Measurements from ENCODE around the gene MGMT. TPM values are rescaled to one million over a fixed set of nuclear protein-coding genes. Genes with fewer than 3 reads are reported as not detected.

MGMT gene
- polyA plus RNA-seq, 1 of the 3 experiments (the other 2 are of a cell fraction) = 10.8 TPM

DNA sequence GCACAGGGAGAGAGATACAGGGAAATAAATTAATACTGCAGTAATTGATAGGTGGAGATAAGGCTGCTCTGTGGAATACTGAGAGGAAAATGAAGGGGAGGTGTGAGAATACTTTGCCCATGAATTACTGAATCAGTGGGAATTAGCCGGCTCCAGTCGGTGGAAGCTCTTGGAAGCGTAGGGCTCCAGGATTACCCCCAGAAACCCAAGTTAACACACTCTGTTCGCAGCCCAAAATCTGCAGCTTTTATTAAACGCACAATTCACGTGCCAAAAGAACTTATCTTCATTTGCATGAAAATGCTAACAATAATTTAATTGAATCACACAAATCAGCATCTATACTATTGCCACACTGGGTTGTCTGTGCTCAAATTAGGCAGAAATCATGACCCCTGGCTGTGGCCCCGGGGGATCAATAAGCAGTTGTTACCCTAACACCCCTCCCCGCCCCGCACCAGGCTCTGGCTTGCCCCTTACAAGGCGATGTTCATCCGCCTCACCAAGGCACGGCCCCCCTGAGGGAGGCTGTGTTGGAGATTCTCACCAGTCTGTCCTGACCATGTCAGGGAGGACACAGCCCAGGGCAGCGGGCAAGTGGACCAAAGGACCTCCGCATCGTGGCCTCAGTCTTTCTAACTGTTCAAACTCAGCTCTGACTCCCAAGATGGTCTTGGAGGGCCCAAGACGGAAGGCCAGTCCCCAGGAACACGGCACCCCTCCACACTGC is 48.4 kb upstream of the MGMT start:
- DNase-seq = no peak

DNA sequence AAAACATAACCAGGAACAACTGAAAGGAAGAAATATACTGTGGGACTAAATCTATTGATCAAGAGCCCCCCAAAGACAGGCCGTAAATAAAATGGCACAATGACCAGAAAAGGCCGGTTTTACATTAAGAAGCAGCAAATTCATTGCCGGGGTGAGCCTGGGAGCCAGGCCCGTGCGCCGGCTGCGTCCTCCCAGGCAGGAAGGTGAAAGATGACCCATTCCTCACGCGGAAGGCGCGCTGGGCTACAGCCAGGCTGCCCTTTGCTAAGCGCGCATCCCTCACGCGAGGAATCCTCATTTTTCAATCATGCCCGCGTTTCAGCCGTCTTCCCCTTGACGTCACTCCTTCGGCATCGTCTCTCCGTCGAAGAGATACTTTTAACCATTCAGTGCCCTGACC is 47.6 kb upstream of the MGMT start:
- Histone ChIP-seq H3K9me2 (no peaks in the 10 kb centered on the region), H3K27ac (ENCODE audit: low read depth in 2 of 2, low read length in 1 of 2) (no peak overlapping the region), H3K9ac (no peak overlapping the region), H3K36me3 (replicated peaks in 1 of 2; ENCODE audit: control insufficient read depth in 1 of 2, insufficient read depth in 2 of 2, low read length in 1 of 2) (no peaks in the 10 kb centered on the region), H3K4me3 (ENCODE audit: low read depth in 2 of 2, low read length in 1 of 2) (no peak overlapping the region), H2AFZ (ENCODE audit: low read depth) (no peak overlapping the region), H3K4me1 (ENCODE audit: control insufficient read depth in 1 of 2, insufficient read depth in 2 of 2, low read depth in 1 of 2, low read length in 1 of 2) (no peaks in the 10 kb centered on the region), H3K4me2 (no peak overlapping the region), H3K79me2 (ENCODE audit: insufficient read depth) (no peaks in the 10 kb centered on the region), H4K20me1 (ENCODE audit: insufficient read depth) (no peaks in the 10 kb centered on the region), H3F3A (replicated peaks; ENCODE audit: insufficient read depth) (no peaks in the 10 kb centered on the region), H3K27me3 (ENCODE audit: insufficient read depth) (no peaks in the 10 kb centered on the region), H3K9me3 (no peaks in the 10 kb centered on the region)
- CTCF ChIA-PET = interaction anchor here (1.6 kb wide), 1 partner anchor 549 kb away, joined by 3 read pairs; no protein-coding TSS in a partner anchor
- POLR2A ChIA-PET = no interaction called here
- 73% methylated on average over 19 of the region's 23 CpGs for WGBS (ENCODE audit: low lambda C conversion rate)
- no peak for DNase-seq
- TF ChIP-seq, protein P1, sequence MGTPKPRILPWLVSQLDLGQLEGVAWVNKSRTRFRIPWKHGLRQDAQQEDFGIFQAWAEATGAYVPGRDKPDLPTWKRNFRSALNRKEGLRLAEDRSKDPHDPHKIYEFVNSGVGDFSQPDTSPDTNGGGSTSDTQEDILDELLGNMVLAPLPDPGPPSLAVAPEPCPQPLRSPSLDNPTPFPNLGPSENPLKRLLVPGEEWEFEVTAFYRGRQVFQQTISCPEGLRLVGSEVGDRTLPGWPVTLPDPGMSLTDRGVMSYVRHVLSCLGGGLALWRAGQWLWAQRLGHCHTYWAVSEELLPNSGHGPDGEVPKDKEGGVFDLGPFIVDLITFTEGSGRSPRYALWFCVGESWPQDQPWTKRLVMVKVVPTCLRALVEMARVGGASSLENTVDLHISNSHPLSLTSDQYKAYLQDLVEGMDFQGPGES (IDR thresholded peaks at IDR 0.05; ENCODE audit: low read depth, low read length) = no peak
- TF ChIP-seq, protein P2, sequence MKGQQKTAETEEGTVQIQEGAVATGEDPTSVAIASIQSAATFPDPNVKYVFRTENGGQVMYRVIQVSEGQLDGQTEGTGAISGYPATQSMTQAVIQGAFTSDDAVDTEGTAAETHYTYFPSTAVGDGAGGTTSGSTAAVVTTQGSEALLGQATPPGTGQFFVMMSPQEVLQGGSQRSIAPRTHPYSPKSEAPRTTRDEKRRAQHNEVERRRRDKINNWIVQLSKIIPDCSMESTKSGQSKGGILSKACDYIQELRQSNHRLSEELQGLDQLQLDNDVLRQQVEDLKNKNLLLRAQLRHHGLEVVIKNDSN (IDR thresholded peaks at IDR 0.05; ENCODE audit: borderline replicate concordance, low read depth) = no peak
- TF ChIP-seq, protein P3, sequence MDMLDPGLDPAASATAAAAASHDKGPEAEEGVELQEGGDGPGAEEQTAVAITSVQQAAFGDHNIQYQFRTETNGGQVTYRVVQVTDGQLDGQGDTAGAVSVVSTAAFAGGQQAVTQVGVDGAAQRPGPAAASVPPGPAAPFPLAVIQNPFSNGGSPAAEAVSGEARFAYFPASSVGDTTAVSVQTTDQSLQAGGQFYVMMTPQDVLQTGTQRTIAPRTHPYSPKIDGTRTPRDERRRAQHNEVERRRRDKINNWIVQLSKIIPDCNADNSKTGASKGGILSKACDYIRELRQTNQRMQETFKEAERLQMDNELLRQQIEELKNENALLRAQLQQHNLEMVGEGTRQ (IDR thresholded peaks at IDR 0.05; ENCODE audit: borderline replicate concordance, low read depth, low read length) = no peak
- TF ChIP-seq SMC3 (IDR thresholded peaks at IDR 0.05; ENCODE audit: low read depth, low read length) = no peak
- no peak for TF ChIP-seq EZH2phosphoT487 (IDR thresholded peaks at IDR 0.05; ENCODE audit: borderline replicate concordance, low read depth)
- TF ChIP-seq FOSL2 (IDR thresholded peaks at IDR 0.05; ENCODE audit: borderline replicate concordance, low read depth) = no peak
- TF ChIP-seq MXI1 (IDR thresholded peaks at IDR 0.05; ENCODE audit: low read depth, low read length) = no peak
- TF ChIP-seq SIN3A (IDR thresholded peaks at IDR 0.05; ENCODE audit: borderline replicate concordance, low read depth, low read length) = no peak
- no peak for TF ChIP-seq ELF1 (IDR thresholded peaks at IDR 0.05)
- TF ChIP-seq TEAD4 (IDR thresholded peaks at IDR 0.05; ENCODE audit: borderline replicate concordance, insufficient read depth) = no peak
- no peak for TF ChIP-seq YY1 (IDR thresholded peaks at IDR 0.05; ENCODE audit: low read depth)
- TF ChIP-seq NRF1 (IDR thresholded peaks at IDR 0.05; ENCODE audit: low read depth, low read length) = no peak
- no peak for TF ChIP-seq GATA2 (CRISPR knock-in tag; IDR thresholded peaks at IDR 0.05)

More for the DNA sequence above, 48.4 kb upstream of the MGMT start:
- H4K20me1 ChIP-seq (ENCODE audit: insufficient read depth) = no peaks in the 10 kb centered on the region
- H2AFZ ChIP-seq (ENCODE audit: low read depth) = no peak overlapping the region
- TF ChIP-seq NFIC (IDR thresholded peaks at IDR 0.05; ENCODE audit: borderline replicate concordance) (no peak), EZH2phosphoT487 (IDR thresholded peaks at IDR 0.05; ENCODE audit: borderline replicate concordance, low read depth) (no peak), FOSL2 (IDR thresholded peaks at IDR 0.05; ENCODE audit: borderline replicate concordance, low read depth) (no peak), GABPA (IDR thresholded peaks at IDR 0.05; ENCODE audit: low read depth) (no peak), RCOR1 (IDR thresholded peaks at IDR 0.05; ENCODE audit: low read length) (no peak), FOXM1 (IDR thresholded peaks at IDR 0.05; ENCODE audit: low read depth) (no peak)
- TF ChIP-seq, protein P4, sequence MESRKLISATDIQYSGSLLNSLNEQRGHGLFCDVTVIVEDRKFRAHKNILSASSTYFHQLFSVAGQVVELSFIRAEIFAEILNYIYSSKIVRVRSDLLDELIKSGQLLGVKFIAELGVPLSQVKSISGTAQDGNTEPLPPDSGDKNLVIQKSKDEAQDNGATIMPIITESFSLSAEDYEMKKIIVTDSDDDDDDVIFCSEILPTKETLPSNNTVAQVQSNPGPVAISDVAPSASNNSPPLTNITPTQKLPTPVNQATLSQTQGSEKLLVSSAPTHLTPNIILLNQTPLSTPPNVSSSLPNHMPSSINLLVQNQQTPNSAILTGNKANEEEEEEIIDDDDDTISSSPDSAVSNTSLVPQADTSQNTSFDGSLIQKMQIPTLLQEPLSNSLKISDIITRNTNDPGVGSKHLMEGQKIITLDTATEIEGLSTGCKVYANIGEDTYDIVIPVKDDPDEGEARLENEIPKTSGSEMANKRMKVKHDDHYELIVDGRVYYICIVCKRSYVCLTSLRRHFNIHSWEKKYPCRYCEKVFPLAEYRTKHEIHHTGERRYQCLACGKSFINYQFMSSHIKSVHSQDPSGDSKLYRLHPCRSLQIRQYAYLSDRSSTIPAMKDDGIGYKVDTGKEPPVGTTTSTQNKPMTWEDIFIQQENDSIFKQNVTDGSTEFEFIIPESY (IDR thresholded peaks at IDR 0.05; ENCODE audit: borderline replicate concordance, low read depth) = no peak
- TF ChIP-seq, protein P5, sequence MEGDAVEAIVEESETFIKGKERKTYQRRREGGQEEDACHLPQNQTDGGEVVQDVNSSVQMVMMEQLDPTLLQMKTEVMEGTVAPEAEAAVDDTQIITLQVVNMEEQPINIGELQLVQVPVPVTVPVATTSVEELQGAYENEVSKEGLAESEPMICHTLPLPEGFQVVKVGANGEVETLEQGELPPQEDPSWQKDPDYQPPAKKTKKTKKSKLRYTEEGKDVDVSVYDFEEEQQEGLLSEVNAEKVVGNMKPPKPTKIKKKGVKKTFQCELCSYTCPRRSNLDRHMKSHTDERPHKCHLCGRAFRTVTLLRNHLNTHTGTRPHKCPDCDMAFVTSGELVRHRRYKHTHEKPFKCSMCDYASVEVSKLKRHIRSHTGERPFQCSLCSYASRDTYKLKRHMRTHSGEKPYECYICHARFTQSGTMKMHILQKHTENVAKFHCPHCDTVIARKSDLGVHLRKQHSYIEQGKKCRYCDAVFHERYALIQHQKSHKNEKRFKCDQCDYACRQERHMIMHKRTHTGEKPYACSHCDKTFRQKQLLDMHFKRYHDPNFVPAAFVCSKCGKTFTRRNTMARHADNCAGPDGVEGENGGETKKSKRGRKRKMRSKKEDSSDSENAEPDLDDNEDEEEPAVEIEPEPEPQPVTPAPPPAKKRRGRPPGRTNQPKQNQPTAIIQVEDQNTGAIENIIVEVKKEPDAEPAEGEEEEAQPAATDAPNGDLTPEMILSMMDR (IDR thresholded peaks at IDR 0.05) = no peak
- H3K9ac ChIP-seq = no peak overlapping the region
- ChIA-PET CTCF (no interaction called here), POLR2A (no interaction called here)
- no peaks in the 10 kb centered on the region for H3K27me3 ChIP-seq (ENCODE audit: insufficient read depth)
- H3K27ac ChIP-seq (ENCODE audit: low read depth in 2 of 2, low read length in 1 of 2) = no peak overlapping the region
- H3K36me3 ChIP-seq (replicated peaks in 1 of 2; ENCODE audit: control insufficient read depth in 1 of 2, insufficient read depth in 2 of 2, low read length in 1 of 2) = no peaks in the 10 kb centered on the region
- no peak overlapping the region for H3K4me3 ChIP-seq (ENCODE audit: low read depth in 2 of 2, low read length in 1 of 2)
- H3K79me2 ChIP-seq (ENCODE audit: insufficient read depth) = no peaks in the 10 kb centered on the region
- no peaks in the 10 kb centered on the region for H3K9me2 ChIP-seq
- no peaks in the 10 kb centered on the region for H3K4me1 ChIP-seq (ENCODE audit: control insufficient read depth in 1 of 2, insufficient read depth in 2 of 2, low read depth in 1 of 2, low read length in 1 of 2)
- 67% methylated on average over 15 of the region's 17 CpGs for WGBS (ENCODE audit: low lambda C conversion rate)
- no peaks in the 10 kb centered on the region for H3K9me3 ChIP-seq
- no peaks in the 10 kb centered on the region for H3F3A ChIP-seq (replicated peaks; ENCODE audit: insufficient read depth)
- H3K4me2 ChIP-seq = no peak overlapping the region

All from SK-N-SH (cell line).